Measurements from ENCODE around the gene ECHDC3. TPM values are rescaled to one million over a fixed set of nuclear protein-coding genes. Genes with fewer than 3 reads are reported as not detected.

The ECHDC3 gene
- total RNA-seq, 2 donors from 2014 or later: 1.5 TPM; not detected in 1

DNA sequence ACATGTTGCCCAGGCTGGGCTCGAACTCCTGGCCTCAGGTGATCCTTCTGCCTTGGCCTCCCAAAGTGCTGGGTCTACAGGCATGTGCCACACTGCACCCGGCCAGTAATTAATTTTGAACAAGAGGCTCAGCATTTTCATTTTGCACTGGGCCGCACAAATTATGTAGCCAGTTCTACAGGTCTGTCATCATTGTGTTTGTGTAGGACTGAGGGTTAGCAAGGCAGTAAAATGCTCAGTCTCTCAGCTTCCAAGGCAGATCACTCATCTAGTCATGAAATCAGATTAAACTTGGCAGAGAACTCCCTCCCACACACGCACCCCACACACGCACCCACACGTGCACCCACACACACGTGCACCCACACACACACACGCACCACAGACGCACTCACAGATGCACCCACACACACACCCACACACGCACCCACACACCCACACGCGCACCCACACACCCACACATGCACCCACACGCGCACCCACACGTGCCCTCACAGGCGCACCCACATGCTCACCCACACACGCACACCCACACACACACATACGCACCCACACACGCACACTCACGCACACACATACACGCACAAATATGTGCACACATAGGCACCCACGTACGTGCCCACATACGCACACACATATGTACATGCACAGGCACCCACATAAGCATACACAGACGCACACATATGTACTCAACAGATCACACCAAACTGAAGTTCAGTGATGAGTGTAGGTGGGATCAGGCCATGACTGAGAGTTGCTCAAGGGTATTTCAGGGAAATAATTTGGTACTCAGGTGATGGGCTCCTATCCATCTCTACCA lies 53.1 kb downstream of the ECHDC3 start:
- Mint-ChIP-seq H3K27ac (no peak overlapping the region), H3K4me1 (peaks cover 5% of the 10 kb centered on the region), H3K9me3 (peaks cover 3% of the 10 kb centered on the region), H3K27me3 (peaks cover 3% of the 10 kb centered on the region), H3K4me3 (no peak overlapping the region), H3K36me3 (ENCODE audit: low read depth) (no peaks in the 10 kb centered on the region)
- ATAC-seq (replicated peaks): peak; percentile 5

DNA sequence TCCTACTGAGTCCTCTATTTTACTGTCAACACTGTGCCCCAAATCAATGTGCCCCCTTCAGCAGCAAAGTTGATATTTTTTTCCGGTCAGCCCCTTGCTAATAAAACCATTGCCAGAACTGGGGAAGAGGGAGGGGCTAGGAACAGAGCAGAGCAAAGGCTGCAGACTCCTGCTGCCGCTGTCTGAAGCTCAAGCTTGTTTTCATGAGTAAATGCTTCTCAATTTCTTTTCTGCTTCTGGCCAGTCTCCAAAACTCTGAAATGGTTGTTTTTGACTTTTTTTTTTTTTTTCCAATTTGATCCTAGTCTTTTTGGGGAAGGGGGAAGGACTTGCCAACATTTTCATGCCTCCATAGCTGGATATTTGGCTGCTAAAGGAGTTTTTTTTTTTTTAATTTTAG lies 54.3 kb downstream of the ECHDC3 start:
- H3K4me1 Mint-ChIP-seq: peaks cover 5% of the 10 kb centered on the region
- H3K9me3 Mint-ChIP-seq: peaks cover 3% of the 10 kb centered on the region
- no peak for ATAC-seq (replicated peaks)

DNA sequence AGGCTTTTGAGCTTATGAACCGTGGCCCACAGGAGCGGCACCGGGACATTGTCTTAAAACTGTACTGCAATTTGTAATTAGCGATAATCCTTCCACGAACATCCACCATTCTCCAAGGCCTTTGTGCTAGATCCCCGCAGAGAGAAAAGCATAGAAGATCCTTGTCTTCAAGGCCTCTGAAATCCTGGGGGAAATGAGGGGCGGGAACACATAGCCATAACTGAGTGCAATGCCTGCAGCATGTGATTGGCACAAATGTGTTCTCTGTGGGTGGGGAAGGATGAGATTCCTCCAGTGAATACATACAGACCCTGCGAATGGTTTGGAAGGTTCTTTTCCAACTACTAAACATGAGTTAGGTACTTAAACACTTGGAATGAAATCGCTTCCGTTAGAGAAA lies 55.1 kb downstream of the ECHDC3 start:
- no peaks in the 10 kb centered on the region for H3K27me3 Mint-ChIP-seq
- peaks cover 5% of the 10 kb centered on the region for H3K4me1 Mint-ChIP-seq
- no peaks in the 10 kb centered on the region for H3K36me3 Mint-ChIP-seq (ENCODE audit: low read depth)
- H3K4me3 Mint-ChIP-seq: no peak overlapping the region
- no peak for ATAC-seq (replicated peaks)
- peaks cover 3% of the 10 kb centered on the region for H3K9me3 Mint-ChIP-seq
- no peak overlapping the region for H3K27ac Mint-ChIP-seq

More for the DNA sequence above, 54.3 kb downstream of the ECHDC3 start:
- Mint-ChIP-seq H3K27me3 (no peaks in the 10 kb centered on the region), H3K4me3 (no peak overlapping the region), H3K36me3 (ENCODE audit: low read depth) (no peaks in the 10 kb centered on the region), H3K27ac (no peak overlapping the region)

DNA sequence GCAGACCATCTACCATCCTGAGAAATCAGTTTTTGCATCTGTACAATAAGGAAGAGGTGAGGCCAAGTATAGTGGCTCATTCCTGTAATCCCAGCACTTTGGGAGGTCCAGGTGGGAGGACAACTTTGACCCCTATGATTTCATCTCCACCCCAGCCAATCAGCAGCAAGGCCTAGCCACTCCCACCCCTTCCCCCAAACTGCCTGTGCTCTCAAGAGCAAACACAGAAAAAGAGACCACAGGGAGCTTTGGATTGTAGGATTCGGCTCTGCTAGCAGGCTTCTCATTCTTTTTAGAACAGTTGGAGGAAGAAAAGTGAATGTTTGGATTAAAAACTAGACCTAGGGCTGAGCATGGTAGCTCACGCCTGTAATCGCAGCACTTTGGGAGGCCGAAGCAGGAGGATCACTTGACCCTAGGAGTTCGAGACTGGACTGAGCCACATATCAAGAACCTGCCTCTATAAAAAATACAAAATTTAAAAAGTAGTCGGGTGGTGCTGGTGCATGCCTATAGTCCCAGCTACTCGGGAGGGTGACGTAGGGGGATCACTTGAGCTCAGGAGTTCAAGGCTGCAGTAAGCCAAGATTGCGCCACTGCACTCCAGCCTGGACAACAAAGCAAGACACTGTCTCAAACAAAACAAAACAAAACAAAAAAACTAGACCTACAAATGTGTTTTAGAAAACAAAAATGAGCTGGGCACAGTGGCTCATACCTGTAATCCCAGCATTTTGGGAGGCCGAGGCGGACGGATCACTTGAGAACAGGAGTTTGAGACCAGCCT lies 55.9 kb downstream of the ECHDC3 start:
- H3K4me3 Mint-ChIP-seq: no peak overlapping the region
- H3K27ac Mint-ChIP-seq: no peak overlapping the region
- H3K36me3 Mint-ChIP-seq (ENCODE audit: low read depth): no peaks in the 10 kb centered on the region
- H3K4me1 Mint-ChIP-seq: peaks cover 5% of the 10 kb centered on the region
- no peak for ATAC-seq (replicated peaks)
- peaks cover 3% of the 10 kb centered on the region for H3K9me3 Mint-ChIP-seq
- peaks cover 3% of the 10 kb centered on the region for H3K27me3 Mint-ChIP-seq

DNA sequence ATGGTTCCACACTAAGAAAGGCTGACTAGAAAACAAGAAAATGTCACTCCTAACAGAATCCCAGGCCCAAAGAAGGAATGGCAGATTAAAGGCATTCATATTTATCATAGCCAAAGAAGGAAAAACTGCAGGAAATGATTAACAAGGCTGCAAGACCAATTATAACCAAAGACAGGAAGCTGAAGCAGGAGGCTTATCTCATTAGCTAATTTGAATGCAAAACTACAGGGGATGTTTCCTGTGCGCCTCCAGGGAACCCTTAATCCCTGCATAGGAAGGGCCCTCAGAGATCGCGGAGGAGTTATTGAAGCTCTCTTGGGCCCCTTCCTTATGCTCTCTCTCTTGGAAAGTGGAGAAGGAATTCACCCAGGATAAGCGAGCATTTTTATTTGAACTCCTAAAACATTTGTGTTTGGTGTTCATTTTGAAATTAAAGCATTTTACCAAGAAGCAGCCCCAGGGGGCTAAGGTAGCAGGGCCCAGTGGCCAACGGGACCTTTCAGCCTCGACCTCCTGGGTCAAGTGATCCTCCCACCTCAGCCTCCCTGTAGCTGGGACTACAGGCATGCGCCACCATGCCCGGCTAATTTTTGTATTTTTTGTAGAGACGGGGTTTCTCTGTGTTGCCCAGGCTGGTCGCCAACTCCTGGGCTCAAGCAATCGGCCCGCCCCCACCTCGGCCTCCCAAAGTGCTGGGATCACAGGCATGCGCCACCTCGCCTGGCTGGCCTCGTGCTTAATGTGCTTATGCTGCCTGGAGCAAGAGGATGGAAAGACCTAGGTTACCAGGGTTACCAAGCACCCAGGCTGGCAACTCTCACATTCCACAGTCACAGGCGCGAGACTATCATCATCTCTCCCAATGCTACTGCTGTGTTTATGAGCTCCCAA lies 56.9 kb downstream of the ECHDC3 start:
- Mint-ChIP-seq H3K27ac (no peak overlapping the region), H3K36me3 (ENCODE audit: low read depth) (no peaks in the 10 kb centered on the region), H3K9me3 (peaks cover 3% of the 10 kb centered on the region), H3K27me3 (peaks cover 3% of the 10 kb centered on the region), H3K4me3 (no peak overlapping the region), H3K4me1 (peaks cover 5% of the 10 kb centered on the region)
- ATAC-seq (replicated peaks): no peak

- no peak for ATAC-seq (replicated peaks)
- H3K9me3 Mint-ChIP-seq: peaks cover 3% of the 10 kb centered on the region
- H3K4me3 Mint-ChIP-seq: no peak overlapping the region
- H3K36me3 Mint-ChIP-seq (ENCODE audit: low read depth): no peaks in the 10 kb centered on the region
- H3K4me1 Mint-ChIP-seq: peaks cover 5% of the 10 kb centered on the region
- H3K27ac Mint-ChIP-seq: no peak overlapping the region
- peaks cover 3% of the 10 kb centered on the region for H3K27me3 Mint-ChIP-seq
Observed at GRCh38 chr10:11799736-11800080, 57.5 kb downstream of the ECHDC3 start.

GRCh38 chr10:11804336-11804735 lies 62.2 kb downstream of the ECHDC3 start:
- H3K27me3 Mint-ChIP-seq: peaks cover 31% of the 10 kb centered on the region
- ATAC-seq (replicated peaks): no peak

DNA sequence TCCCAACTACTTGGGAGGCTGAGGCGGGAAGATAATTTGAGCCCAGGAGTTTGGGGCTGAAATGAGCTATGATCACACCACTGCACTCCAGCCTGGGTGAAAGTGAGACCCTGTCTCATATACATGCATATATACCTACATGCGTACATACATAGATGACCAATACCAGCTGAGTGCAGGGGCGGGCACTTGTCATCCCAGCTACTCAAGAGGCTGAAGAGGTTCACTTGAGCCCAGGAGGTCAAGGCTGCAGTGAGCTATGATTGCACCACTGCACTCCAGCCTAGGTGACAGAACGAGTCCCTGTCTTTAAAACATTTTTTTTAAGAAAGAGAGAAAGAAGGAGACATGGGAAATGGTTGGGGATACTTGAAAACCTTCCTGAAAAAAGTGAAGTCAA lies 63.6 kb downstream of the ECHDC3 start:
- Mint-ChIP-seq H3K9me3 (no peaks in the 10 kb centered on the region), H3K27me3 (peaks cover 37% of the 10 kb centered on the region), H3K4me3 (no peak overlapping the region), H3K27ac (no peak overlapping the region), H3K4me1 (no peaks in the 10 kb centered on the region), H3K36me3 (ENCODE audit: low read depth) (no peaks in the 10 kb centered on the region)
- ATAC-seq (replicated peaks): no peak

More at GRCh38 chr10:11804336-11804735, 62.2 kb downstream of the ECHDC3 start:
- no peak overlapping the region for H3K27ac Mint-ChIP-seq
- no peaks in the 10 kb centered on the region for H3K36me3 Mint-ChIP-seq (ENCODE audit: low read depth)
- no peak overlapping the region for H3K4me3 Mint-ChIP-seq
- no peaks in the 10 kb centered on the region for H3K9me3 Mint-ChIP-seq
- no peaks in the 10 kb centered on the region for H3K4me1 Mint-ChIP-seq

DNA sequence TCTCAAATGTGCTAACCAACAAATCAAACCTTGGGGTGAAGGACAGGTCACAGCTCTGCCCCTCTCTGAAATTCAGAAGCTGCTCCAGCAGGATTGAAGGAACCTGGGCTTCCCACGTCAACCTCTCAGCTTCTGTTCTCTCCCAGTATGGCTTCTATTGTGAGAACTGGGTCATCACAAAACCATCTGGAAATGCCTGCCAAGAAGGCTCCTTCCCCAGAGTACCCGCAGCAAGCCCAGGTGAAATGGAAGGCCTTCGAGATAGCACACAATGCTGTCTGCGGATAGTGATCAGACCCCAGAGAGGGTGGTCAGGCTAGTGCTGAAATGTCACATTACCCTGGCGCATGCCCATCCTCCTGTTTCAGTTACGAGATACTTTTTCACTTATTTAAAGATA lies 64.5 kb downstream of the ECHDC3 start:
- Mint-ChIP-seq H3K4me3 (no peak overlapping the region), H3K27me3 (peaks cover 38% of the 10 kb centered on the region), H3K27ac (no peak overlapping the region), H3K36me3 (ENCODE audit: low read depth) (no peaks in the 10 kb centered on the region), H3K9me3 (no peaks in the 10 kb centered on the region), H3K4me1 (no peaks in the 10 kb centered on the region)
- ATAC-seq (replicated peaks): no peak

- ATAC-seq (replicated peaks): no peak
- no peaks in the 10 kb centered on the region for H3K4me1 Mint-ChIP-seq
- peaks cover 35% of the 10 kb centered on the region for H3K27me3 Mint-ChIP-seq
- H3K27ac Mint-ChIP-seq: no peak overlapping the region
- H3K4me3 Mint-ChIP-seq: no peak overlapping the region
- no peaks in the 10 kb centered on the region for H3K36me3 Mint-ChIP-seq (ENCODE audit: low read depth)
- H3K9me3 Mint-ChIP-seq: no peaks in the 10 kb centered on the region
Observed at GRCh38 chr10:11808808-11809207, 66.6 kb downstream of the ECHDC3 start.

DNA sequence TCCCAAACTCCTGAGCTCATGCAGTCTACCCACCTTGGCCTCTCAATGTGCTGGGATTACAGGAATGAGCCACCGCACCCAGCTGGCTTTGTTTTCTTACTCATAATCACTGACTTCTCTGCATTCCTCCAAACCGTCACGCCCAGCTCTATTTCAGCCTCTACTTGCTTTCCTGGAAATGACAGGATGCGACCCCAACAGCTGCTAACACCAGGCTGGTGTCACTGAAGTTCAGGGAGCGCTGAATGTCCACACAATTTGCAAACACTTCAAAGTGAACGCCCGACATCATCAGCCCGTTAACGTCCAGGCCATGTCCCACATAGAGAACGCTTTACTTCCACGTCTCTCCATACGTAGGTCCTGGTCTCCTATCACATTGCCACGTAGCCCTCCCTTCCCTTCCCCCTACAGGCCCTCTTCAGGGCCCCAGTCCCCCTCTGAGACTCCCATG lies 68.2 kb downstream of the ECHDC3 start:
- Mint-ChIP-seq H3K4me1 (no peaks in the 10 kb centered on the region), H3K36me3 (ENCODE audit: low read depth) (no peaks in the 10 kb centered on the region), H3K27me3 (peaks cover 31% of the 10 kb centered on the region), H3K4me3 (no peak overlapping the region), H3K9me3 (no peaks in the 10 kb centered on the region), H3K27ac (no peak overlapping the region)
- ATAC-seq (replicated peaks): no peak

DNA sequence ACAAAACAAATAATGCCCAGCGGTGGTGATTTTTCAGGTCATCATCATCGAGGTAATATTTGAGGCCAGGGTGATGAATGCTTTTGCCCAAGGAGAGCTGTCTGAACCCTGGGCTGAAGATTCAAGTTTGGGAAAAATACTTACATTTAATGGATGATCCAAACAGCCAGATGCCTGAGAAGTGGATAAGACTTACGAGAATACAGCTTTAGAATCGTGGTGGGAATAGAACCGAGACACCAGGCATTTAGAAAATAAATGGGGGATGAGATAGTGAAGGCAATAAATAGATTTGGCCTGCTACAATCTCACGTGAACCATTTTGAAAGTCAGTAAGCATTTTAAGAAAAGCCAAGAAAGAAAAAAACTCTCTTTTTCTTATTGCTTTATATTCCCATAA lies 68.8 kb downstream of the ECHDC3 start:
- Mint-ChIP-seq H3K9me3 (no peaks in the 10 kb centered on the region), H3K27ac (no peak overlapping the region), H3K36me3 (ENCODE audit: low read depth) (no peaks in the 10 kb centered on the region), H3K4me3 (no peak overlapping the region), H3K27me3 (peaks cover 25% of the 10 kb centered on the region), H3K4me1 (no peaks in the 10 kb centered on the region)
- ATAC-seq (replicated peaks): no peak

GRCh38 chr10:11813177-11813576 lies 71.0 kb downstream of the ECHDC3 start:
- H3K27me3 Mint-ChIP-seq: peaks cover 16% of the 10 kb centered on the region
- H3K4me3 Mint-ChIP-seq: no peak overlapping the region

More at GRCh38 chr10:11813177-11813576, 71.0 kb downstream of the ECHDC3 start:
- H3K4me1 Mint-ChIP-seq: no peaks in the 10 kb centered on the region
- no peak for ATAC-seq (replicated peaks)
- no peak overlapping the region for H3K27ac Mint-ChIP-seq
- H3K36me3 Mint-ChIP-seq (ENCODE audit: low read depth): no peaks in the 10 kb centered on the region
- no peaks in the 10 kb centered on the region for H3K9me3 Mint-ChIP-seq
